Mesenchymal stem cell (in vitro differentiated cells and primary cell): ENCODE data around the gene CCR9. TPM values are rescaled to one million over a fixed set of nuclear protein-coding genes. Genes with fewer than 3 reads are reported as not detected.

Source experiments
- DNase-seq: peaks from one replicate; pipeline ENCODE4 v3.0.0-alpha.2; 2013
- H2AFZ ChIP-seq: one replicate; pipeline ENCODE4 v1.6.1; 2013; ENCODE audit warnings: low read depth, mild to moderate bottlenecking, control low read depth, inconsistent platforms, low read length, moderate library complexity
- H2AK5ac ChIP-seq: 2 replicates; pipeline ENCODE4 v1.6.1; 2013; ENCODE audit warnings: low read length, moderate library complexity, mild to moderate bottlenecking, inconsistent platforms; ENCODE audit not compliant: severe bottlenecking
- H2BK120ac ChIP-seq: one replicate; pipeline ENCODE4 v1.6.1; 2013; ENCODE audit warnings: low read depth, mild to moderate bottlenecking, inconsistent platforms, low read length, moderate library complexity
- H2BK12ac ChIP-seq, 2 experiments: one replicate each; pipeline ENCODE4 v1.6.1; 2013; ENCODE audit warnings: inconsistent platforms in 2 of 2, low read length in 2 of 2, mild to moderate bottlenecking in 2 of 2, moderate library complexity in 2 of 2, control low read depth in 1 of 2
- H2BK15ac ChIP-seq: one replicate; pipeline ENCODE4 v1.6.1; 2013; ENCODE audit warnings: mild to moderate bottlenecking, low read depth, inconsistent platforms; ENCODE audit not compliant: poor library complexity, severe bottlenecking
- H2BK5ac ChIP-seq: 2 replicates; pipeline ENCODE4 v1.6.1; 2013; ENCODE audit warnings: low read depth, mild to moderate bottlenecking, low read length, control low read depth, inconsistent platforms; ENCODE audit not compliant: poor library complexity, severe bottlenecking
- H3K14ac ChIP-seq, 2 experiments: one replicate each; pipeline ENCODE4 v1.6.1; 2013; ENCODE audit warnings: inconsistent platforms in 2 of 2, low read length in 2 of 2, control low read depth in 1 of 2, mild to moderate bottlenecking in 1 of 2, moderate library complexity in 1 of 2
- H3K18ac ChIP-seq, 2 experiments: one replicate each; pipeline ENCODE4 v1.6.1; 2013; ENCODE audit warnings: inconsistent platforms in 2 of 2, low read length in 2 of 2, control low read depth in 1 of 2, low read depth in 1 of 2, mild to moderate bottlenecking in 1 of 2
- H3K23ac ChIP-seq, 2 experiments: one replicate each; pipeline ENCODE4 v1.6.1; 2013; ENCODE audit warnings: inconsistent platforms in 2 of 2, low read length in 2 of 2, mild to moderate bottlenecking in 2 of 2, moderate library complexity in 2 of 2, control low read depth in 1 of 2
- H3K27ac ChIP-seq: 2 replicates; pipeline ENCODE4 v1.5.1; 2013; ENCODE audit warnings: mild to moderate bottlenecking, moderate library complexity, low read length, control low read depth, inconsistent platforms; ENCODE audit not compliant: poor library complexity, severe bottlenecking
- H3K27me3 ChIP-seq, 2 experiments: 2 replicates each; pipeline versions ENCODE4 v1.6.1 to v1.7.0; 2013; ENCODE audit warnings: low read length in 2 of 2, mild to moderate bottlenecking in 2 of 2, moderate library complexity in 2 of 2, control low read depth in 1 of 2, inconsistent platforms in 1 of 2; ENCODE audit not compliant: control insufficient read depth in 1 of 2, insufficient read depth in 1 of 2
- H3K36me3 ChIP-seq, 2 experiments: 2 replicates each; pipeline versions ENCODE4 v1.6.1 to v1.7.0; 2013; ENCODE audit warnings: low read length in 2 of 2, control low read depth in 1 of 2, inconsistent platforms in 1 of 2, low read depth in 1 of 2, mild to moderate bottlenecking in 1 of 2; ENCODE audit not compliant: insufficient read depth in 2 of 2, control insufficient read depth in 1 of 2
- H3K4ac ChIP-seq, 2 experiments: one replicate each; pipeline ENCODE4 v1.6.1; 2013; ENCODE audit warnings: inconsistent platforms in 2 of 2, low read length in 2 of 2, mild to moderate bottlenecking in 2 of 2, moderate library complexity in 2 of 2, control low read depth in 1 of 2, low read depth in 1 of 2
- H3K4me1 ChIP-seq: 2 replicates; pipeline ENCODE4 v1.6.1; 2013; ENCODE audit warnings: low read depth, low read length, control low read depth; ENCODE audit not compliant: control insufficient read depth, insufficient read depth
- H3K4me2 ChIP-seq: 2 replicates; pipeline ENCODE4 v1.6.1; 2013; ENCODE audit warnings: low read length, mild to moderate bottlenecking, inconsistent platforms; ENCODE audit not compliant: poor library complexity, severe bottlenecking
- H3K4me3 ChIP-seq, 2 experiments: 2 replicates each; pipeline versions ENCODE4 v1.5.1 to v1.7.0; 2013; ENCODE audit warnings: low read length in 2 of 2, mild to moderate bottlenecking in 2 of 2, control low read depth in 1 of 2, low read depth in 1 of 2; ENCODE audit not compliant: insufficient read depth in 1 of 2
- H3K79me1 ChIP-seq: replicated peaks from 2 replicates; pipeline ENCODE4 v1.6.1; 2013; ENCODE audit warnings: mild to moderate bottlenecking, control low read depth, low read length, inconsistent platforms; ENCODE audit not compliant: poor library complexity, severe bottlenecking
- H3K9ac ChIP-seq: 2 replicates; pipeline ENCODE4 v1.7.0; 2013; ENCODE audit warnings: mild to moderate bottlenecking, low read length, moderate library complexity
- H3K9me3 ChIP-seq: 2 replicates; pipeline ENCODE4 v1.7.0; 2013; ENCODE audit warnings: mild to moderate bottlenecking, low read length; ENCODE audit not compliant: control insufficient read depth
- H4K8ac ChIP-seq: one replicate; pipeline ENCODE4 v1.6.1; 2013; ENCODE audit warnings: inconsistent platforms, mild to moderate bottlenecking, low read length, moderate library complexity
- H4K91ac ChIP-seq: one replicate; pipeline ENCODE4 v1.6.1; 2013; ENCODE audit warnings: mild to moderate bottlenecking, low read length, inconsistent platforms
- WGBS: methylation state at CpG from one replicate; pipeline ENCODE4 v1.1.7; 2013; ENCODE audit warnings: mixed read lengths; 5-methylcytosine and 5-hydroxymethylcytosine counted together
- small RNA-seq: library from polyadenylated mRNA; stranded (forward); fragments of <200 nt; extraction: miRNeasy Mini kit (QIAGEN cat#:217004); gene quantifications from one replicate; pipeline ENCODE3, GENCODE V24; 2013; ENCODE audit warnings: low read depth

The CCR9 gene

DNA sequence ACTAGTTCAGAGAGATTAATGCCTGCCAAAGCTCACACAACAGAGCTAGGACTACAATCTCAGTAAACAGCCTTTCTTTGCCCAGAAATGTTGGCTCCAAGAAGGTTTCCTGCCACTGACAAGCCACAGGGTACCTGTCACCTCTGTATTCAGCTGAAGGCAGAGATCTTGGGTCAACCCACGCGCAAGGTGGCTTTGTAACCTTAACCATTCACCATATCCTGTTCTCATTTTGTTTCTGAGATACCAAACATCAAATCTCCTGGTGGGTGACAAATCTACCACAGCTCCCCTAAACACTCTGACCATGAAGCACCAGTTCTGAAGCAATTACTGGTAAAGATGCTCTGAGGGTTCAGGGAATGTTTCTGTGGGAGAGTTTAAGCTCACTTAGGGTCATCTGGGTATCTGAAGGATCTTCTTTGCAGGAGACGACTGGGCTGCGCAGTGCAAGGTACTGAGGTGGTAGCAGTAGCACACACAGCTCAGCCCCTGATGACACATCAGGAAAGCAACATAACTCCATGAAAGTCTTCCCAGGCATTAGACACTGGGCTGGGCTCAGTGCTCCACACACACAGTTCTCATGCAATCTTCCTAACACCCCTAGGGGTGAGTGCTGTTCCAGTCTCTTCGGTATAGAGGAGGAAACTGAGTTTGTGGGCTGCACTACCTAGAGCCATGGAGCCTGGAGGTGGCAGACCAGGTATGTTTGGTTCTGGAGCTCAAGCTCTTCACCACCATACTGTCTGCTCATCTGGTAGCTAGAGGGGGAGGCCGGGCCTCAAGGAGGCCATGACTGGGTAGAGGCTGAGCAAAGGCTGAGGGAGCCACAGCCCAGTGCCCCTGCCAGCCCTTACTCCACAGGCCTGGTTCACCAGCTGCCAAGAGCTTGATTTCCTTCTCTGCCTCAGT lies 64.6 kb downstream of the CCR9 start:
- Histone ChIP-seq H2BK120ac (no peak overlapping the region), H3K36me3 (peaks cover 71 to 100% of the 10 kb centered on the region in 2 experiments), H3K4me3 (no peak overlapping the region), H3K4me2 (no peak overlapping the region), H3K79me1 (no peaks in the 10 kb centered on the region), H4K8ac (no peak overlapping the region), H3K18ac (no peak overlapping the region), H2AFZ (no peak overlapping the region), H3K4ac (no peak overlapping the region), H2AK5ac (no peak overlapping the region), H4K91ac (no peak overlapping the region), H2BK15ac (no peak overlapping the region), H3K9me3 (no peaks in the 10 kb centered on the region), H3K27ac (no peak overlapping the region), H3K27me3 (no peaks in the 10 kb centered on the region), H3K4me1 (no peaks in the 10 kb centered on the region), H3K9ac (no peak overlapping the region), H2BK5ac (no peak overlapping the region), H2BK12ac (no peak overlapping the region), H3K23ac (no peak overlapping the region), H3K14ac (no peak overlapping the region)
- WGBS, result 97% methylated on average over 4 of the region's 6 CpGs
- DNase-seq, result no peak

DNA sequence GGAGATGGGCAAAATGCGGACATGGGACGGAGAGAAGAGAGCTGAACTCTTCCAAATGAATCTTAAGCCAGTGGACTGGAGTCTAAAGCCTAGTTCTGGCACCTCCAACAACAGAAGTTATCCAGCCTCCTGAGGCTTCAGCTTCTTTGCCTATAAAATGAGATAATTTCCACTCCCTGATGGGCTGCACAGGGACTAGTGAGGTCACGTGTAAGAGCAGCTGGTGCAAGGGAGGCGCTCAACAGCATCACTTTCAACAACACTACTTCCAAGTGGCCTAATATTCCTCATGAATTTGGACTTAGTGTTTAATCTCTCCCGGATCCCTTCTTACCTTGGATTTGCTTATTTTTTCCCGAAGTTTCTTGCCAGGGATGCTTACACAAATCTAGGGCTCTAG lies 65.6 kb downstream of the CCR9 start:
- WGBS, result 97% methylated on average over 6 of the region's 6 CpGs
- H3K4me1 ChIP-seq, result no peaks in the 10 kb centered on the region
- H3K9ac ChIP-seq, result no peak overlapping the region
- H3K4me2 ChIP-seq, result no peak overlapping the region
- no peaks in the 10 kb centered on the region for H3K79me1 ChIP-seq
- no peak overlapping the region for H4K8ac ChIP-seq
- no peak overlapping the region for H3K27ac ChIP-seq
- H4K91ac ChIP-seq, result no peak overlapping the region
- H3K4ac ChIP-seq, result no peak overlapping the region
- peaks cover 64 to 97% of the 10 kb centered on the region in 2 experiments for H3K36me3 ChIP-seq
- no peak overlapping the region for H2AFZ ChIP-seq
- no peak overlapping the region for H2BK12ac ChIP-seq
- H2BK120ac ChIP-seq, result no peak overlapping the region
- DNase-seq, result no peak
- H3K27me3 ChIP-seq, result no peaks in the 10 kb centered on the region
- H3K14ac ChIP-seq, result no peak overlapping the region
- H3K4me3 ChIP-seq, result no peak overlapping the region
- H2BK15ac ChIP-seq, result no peak overlapping the region
- H3K23ac ChIP-seq, result no peak overlapping the region
- H2AK5ac ChIP-seq, result no peak overlapping the region
- H3K18ac ChIP-seq, result no peak overlapping the region
- H3K9me3 ChIP-seq, result no peaks in the 10 kb centered on the region
- H2BK5ac ChIP-seq, result no peak overlapping the region

DNA sequence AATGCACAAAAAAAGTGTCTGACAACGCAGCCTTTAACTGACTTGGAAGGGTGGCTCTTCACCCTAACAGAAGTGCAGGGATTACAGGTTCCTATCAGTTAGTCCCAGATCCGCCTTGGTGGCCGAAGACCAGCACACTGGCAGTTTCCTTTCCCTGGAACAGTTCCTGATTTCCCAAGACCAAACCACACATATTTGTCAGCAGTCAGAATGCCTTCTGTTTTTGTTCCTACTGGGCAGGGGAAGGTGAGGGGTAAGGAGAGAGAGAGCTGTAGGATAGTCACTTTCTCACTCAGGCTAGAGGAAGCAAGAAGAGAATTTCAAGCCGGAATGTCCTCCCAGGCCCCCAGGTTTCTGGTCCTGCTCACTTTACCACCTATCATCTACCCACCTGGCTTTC lies 66.1 kb downstream of the CCR9 start:
- H3K4me2 ChIP-seq, result no peak overlapping the region
- H3K14ac ChIP-seq, result no peak overlapping the region
- H2BK12ac ChIP-seq, result no peak overlapping the region
- no peak overlapping the region for H2BK15ac ChIP-seq
- WGBS, result 85% methylated on average over 3 of the region's 4 CpGs
- no peak for DNase-seq
- no peak overlapping the region for H3K27ac ChIP-seq
- no peak overlapping the region for H3K4me3 ChIP-seq
- H3K36me3 ChIP-seq, result peaks cover 59 to 97% of the 10 kb centered on the region in 2 experiments
- no peaks in the 10 kb centered on the region for H3K27me3 ChIP-seq
- H3K9ac ChIP-seq, result no peak overlapping the region
- no peak overlapping the region for H2AK5ac ChIP-seq
- no peak overlapping the region for H4K91ac ChIP-seq
- no peak overlapping the region for H2BK120ac ChIP-seq
- H3K4me1 ChIP-seq, result no peaks in the 10 kb centered on the region
- H2AFZ ChIP-seq, result no peak overlapping the region
- no peak overlapping the region for H3K18ac ChIP-seq
- H2BK5ac ChIP-seq, result no peak overlapping the region
- no peaks in the 10 kb centered on the region for H3K79me1 ChIP-seq
- no peaks in the 10 kb centered on the region for H3K9me3 ChIP-seq
- H4K8ac ChIP-seq, result no peak overlapping the region
- H3K23ac ChIP-seq, result no peak overlapping the region
- no peak overlapping the region for H3K4ac ChIP-seq

Small RNA genes within 50 kb of the gene (small RNA-seq; reads per million reads assigned to genes)
- not detected for gene RF00019
